GM13977 (cell line): Measurements from ENCODE around the gene THUMPD3.

Experiments used
- DNase-seq: peaks from one replicate; pipeline ENCODE4 v3.0.0; 2012; ENCODE audit warnings: low spot score
- CTCF ChIP-seq: IDR thresholded peaks from 2 replicates; pipeline ENCODE4 v1.5.1; 2012; ENCODE audit warnings: mild to moderate bottlenecking, control low read depth; ENCODE audit not compliant: insufficient read depth; ENCODE audit errors: extremely low read depth, missing control alignments
- in situ Hi-C: fragments of 300-500 bp; cut with MboI; formaldehyde crosslinking; loops from one replicate; pipeline ENCODE4 v1.12.0; 2022; ENCODE audit warnings: low sequenced_read_pairs, low pct_unique_long_range_greater_than_20kb, mixed read lengths, inconsistent platforms; ENCODE audit not compliant: unreplicated experiment

The THUMPD3 gene

DNA sequence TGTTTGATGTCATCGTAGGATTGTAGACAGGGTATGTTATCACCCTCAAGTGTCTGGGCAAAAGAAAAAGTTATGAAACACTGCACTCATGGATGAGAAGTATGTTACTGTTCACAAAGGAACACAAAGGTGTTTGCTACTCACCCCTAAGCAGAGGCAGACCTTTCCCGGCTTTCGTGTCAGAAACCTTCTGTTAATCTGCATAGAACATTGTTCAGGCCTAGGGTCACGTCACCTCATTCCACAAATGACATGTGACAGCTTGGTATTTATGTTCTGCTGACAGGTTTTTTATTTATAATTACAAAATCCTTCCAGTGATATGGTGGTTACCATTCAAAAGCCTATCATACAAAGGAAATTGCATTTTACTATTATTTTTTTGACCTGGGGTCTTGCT is 16.5 kb downstream of the THUMPD3 start:
- in situ Hi-C loops: no loop called here
- TF ChIP-seq CTCF: no peak
- DNase-seq: no peak

- TF ChIP-seq CTCF: no peak
- in situ Hi-C loops: no loop called here
- no peak for DNase-seq
Measured at GRCh38 chr3:9380014-9380413, 17.2 kb downstream of the THUMPD3 start.

DNA sequence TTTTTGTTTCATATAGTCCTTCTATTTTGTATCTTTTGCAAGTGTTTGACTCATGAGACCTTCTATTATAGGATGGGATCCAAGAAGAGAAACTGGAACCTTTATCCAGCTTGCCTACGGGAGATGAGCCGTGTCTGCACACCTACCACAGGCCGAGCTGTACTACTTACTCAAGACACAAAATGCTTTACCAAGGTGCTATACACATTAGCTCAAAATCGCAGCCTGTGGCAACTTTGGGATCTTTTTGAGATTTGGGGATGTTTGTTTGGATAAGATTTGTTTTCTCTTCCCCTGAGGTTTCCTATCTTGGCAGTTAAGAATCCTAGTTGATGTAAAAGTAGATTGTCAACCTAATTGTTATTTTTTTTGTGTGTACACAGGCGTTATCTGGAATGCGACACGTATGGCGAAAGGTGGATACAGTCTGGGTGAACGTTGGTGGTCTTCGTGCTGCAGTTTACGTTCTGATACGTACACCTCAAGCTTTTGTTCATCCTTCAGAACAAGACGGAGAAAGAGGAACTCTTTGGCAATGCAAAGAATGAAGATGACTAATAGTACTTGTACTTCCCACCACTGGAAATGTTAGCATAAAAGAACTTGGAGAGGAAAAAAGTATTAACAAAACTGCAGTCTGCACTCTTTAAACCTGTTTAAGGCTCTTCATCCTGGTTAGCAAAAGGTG is 21.4 kb downstream of the THUMPD3 start:
- in situ Hi-C loops: no loop called here
- TF ChIP-seq CTCF: no peak
- no peak for DNase-seq

DNA sequence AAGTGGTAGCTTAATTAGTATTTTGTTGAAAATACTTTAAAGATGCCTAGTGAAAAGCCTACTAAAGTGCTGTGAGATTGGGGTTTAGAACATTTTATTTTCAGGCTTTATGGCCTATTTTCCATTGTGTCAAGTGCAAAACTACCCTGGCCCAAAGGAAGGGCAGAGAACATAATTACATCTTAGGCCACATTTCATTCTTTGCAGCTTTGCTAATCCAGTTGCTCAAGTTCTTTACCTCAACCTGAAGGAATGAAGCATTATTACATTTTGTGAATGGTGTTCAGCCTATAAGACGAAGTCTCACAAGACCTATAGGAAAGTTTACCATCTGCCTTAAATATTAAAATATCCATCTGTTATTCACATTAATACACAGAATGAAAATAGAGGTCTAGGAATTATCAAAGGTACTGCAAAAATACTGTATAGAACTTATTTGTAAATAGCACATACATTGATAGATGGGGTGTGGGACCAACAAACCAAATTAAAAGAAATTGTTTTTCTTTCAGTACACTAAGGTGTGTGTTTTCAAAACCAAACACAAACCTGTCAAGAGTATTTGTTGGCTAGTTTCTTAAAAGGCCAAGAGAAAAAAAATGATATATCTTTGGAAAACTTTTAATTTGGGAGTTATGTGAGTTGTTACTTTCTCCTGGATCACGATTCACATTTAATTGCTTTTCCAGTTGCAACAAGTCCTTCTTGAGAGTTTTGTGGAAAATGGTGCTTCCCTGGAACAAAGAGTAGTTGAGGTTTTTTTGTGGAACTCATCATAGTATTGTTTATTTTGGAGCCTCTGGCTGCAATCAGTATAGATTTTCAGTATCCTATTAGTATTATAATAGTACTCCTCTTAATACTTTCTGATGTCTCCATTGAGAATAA is 22.6 kb downstream of the THUMPD3 start:
- TF ChIP-seq CTCF: no peak
- DNase-seq: no peak
- in situ Hi-C loops: no loop called here

- TF ChIP-seq CTCF: no peak
- in situ Hi-C loops: no loop called here
- no peak for DNase-seq
Measured at GRCh38 chr3:9386078-9386459, 23.2 kb downstream of the THUMPD3 start.

DNA sequence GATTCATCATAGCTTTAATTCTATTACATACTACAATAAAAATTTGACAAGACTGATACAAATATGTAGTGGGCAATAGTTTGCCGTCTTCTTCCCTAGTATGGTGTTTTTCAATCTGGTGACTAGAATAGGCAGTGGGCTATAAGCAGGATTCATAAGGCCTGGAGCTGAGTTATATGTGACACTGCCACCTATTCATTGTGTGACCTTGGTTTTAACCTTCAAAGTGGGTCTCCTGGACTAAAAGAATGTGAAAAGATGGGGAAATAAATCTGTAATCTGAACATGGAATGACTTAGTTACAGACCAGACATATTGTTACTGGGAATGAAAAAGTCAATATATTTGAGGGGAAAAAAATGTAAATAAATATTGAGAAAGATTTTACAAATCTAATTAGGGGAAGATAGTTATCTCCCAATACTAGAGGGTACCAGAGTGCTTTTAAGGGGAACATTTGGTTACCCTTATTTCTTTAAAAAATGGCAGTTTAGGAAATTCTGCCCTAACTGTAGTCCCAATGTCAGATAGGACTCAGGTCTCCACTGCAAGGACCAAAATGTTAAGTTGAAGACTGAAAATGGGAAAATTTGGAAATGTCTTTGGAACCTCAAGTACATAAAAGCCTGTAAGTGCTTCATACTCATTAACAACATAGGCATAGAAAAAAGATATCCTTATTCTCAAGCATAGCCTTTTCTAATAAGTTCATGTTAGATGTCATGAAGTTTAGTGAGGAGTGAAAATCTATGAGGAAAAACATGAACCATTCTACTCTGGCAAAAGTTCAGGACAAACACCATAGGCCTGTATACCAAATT is 23.9 kb downstream of the THUMPD3 start:
- no peak for TF ChIP-seq CTCF
- in situ Hi-C loops: no loop called here
- DNase-seq: no peak
